ENCODE data around the gene IL17A. TPM values are rescaled to one million over a fixed set of nuclear protein-coding genes. Genes with fewer than 3 reads are reported as not detected.

Gene IL17A
- total RNA-seq, 1 experiment from 2014 or later = not detected

DNA sequence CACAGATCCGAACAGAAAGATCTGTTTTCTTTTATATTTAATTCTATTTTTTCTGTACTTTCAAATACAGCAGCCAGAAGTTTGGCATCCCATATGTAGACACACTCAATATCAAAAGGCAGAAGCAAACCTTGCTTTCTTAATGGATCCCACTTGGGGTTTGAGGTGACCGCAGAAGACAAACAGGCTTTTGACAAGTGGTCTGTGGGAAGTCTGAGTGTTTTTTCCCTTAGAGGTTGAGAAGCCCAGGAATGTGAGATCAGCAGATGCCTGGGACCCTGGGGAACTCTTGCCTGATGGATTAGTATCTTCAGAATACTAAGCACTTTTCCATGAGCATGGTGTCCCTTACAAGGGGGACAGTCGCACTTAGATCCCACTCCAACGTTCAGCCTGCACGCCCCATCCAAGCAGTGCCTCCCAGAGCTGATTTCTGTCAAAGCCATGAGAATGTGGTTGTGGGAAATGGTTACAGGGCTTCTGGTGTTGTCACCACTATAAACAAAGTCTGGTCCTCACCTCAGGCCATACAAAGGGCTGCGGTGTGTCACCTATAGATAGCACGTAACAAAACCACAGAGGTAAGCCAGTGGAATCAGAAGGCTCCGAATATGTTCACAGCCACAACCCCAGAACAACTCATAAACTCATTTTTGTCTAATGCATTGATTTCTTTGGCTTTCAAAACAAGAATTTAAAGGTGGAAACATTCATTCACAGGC, 45.4 kb downstream of the IL17A start:
- no peaks in the 10 kb centered on the region for H3K79me2 ChIP-seq (ENCODE audit: low read length)
- H3K36me3 ChIP-seq (ENCODE audit: low read depth, low read length) = no peaks in the 10 kb centered on the region
- ATAC-seq = no peak
- no peak overlapping the region for H3K4me2 ChIP-seq (ENCODE audit: low read length)
- H3K4me1 ChIP-seq (ENCODE audit: insufficient read depth, low read length) = peaks cover 6% of the 10 kb centered on the region; the same call in 1 of the 2 replicates
- TF ChIP-seq EZH2 (IDR thresholded peaks at IDR 0.05; ENCODE audit: low read length, unreplicated experiment) (no peak), EZH2phosphoT487 (IDR thresholded peaks at IDR 0.05; ENCODE audit: borderline replicate concordance, low read length) (no peak)
- TF ChIP-seq, protein P1, sequence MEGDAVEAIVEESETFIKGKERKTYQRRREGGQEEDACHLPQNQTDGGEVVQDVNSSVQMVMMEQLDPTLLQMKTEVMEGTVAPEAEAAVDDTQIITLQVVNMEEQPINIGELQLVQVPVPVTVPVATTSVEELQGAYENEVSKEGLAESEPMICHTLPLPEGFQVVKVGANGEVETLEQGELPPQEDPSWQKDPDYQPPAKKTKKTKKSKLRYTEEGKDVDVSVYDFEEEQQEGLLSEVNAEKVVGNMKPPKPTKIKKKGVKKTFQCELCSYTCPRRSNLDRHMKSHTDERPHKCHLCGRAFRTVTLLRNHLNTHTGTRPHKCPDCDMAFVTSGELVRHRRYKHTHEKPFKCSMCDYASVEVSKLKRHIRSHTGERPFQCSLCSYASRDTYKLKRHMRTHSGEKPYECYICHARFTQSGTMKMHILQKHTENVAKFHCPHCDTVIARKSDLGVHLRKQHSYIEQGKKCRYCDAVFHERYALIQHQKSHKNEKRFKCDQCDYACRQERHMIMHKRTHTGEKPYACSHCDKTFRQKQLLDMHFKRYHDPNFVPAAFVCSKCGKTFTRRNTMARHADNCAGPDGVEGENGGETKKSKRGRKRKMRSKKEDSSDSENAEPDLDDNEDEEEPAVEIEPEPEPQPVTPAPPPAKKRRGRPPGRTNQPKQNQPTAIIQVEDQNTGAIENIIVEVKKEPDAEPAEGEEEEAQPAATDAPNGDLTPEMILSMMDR (conservative IDR thresholded peaks at IDR 0.05; ENCODE audit: low read depth, low read length) = no peak
- H3K9me3 ChIP-seq (ENCODE audit: low read length) = no peaks in the 10 kb centered on the region
- DNase-seq = no peak
- H3K27me3 ChIP-seq (ENCODE audit: low read length) = no peaks in the 10 kb centered on the region
- BruUV-seq (replicated peaks) = no TSS peak
- no peak overlapping the region for H2AFZ ChIP-seq (ENCODE audit: low read length)
- no peak overlapping the region for H3K27ac ChIP-seq (ENCODE audit: low read length)
- no peaks in the 10 kb centered on the region for H3F3A ChIP-seq (ENCODE audit: low read length, unreplicated experiment)
- H3K9ac ChIP-seq (ENCODE audit: low read length) = no peak overlapping the region
- H4K20me1 ChIP-seq (ENCODE audit: low read length) = no peaks in the 10 kb centered on the region
- intact Hi-C loops (cut with micrococcal nuclease) = no loop called here
- ChIA-PET POLR2A (ENCODE audit: unreplicated experiment) (no interaction called here), CTCF (no interaction called here)
- no peaks in the 10 kb centered on the region for H3K9me2 ChIP-seq (replicated peaks; ENCODE audit: low read length)
- no peak overlapping the region for H3K4me3 ChIP-seq (ENCODE audit: low read length)

DNA sequence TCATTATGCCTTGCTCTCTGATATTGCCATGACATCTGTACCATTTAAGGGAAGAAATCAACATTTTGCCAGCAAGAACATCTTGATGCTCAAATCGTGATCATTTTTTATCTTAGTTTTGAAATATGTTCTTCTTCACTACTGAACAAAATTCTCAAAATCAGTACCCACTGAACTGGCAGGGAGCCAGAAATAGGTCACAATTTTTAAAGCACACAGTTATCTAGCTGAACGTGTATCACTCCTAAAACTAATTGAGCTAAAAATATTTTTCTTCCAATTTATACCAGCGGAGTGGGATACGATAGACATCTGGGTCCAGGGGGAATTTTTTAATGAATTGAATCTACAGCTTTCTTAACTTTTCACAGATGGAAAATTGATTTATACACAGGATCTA, 46.8 kb downstream of the IL17A start:
- ChIA-PET POLR2A (ENCODE audit: unreplicated experiment) (no interaction called here), CTCF (no interaction called here)
- Histone ChIP-seq H3F3A (ENCODE audit: low read length, unreplicated experiment) (no peaks in the 10 kb centered on the region), H3K9ac (ENCODE audit: low read length) (no peak overlapping the region), H3K36me3 (ENCODE audit: low read depth, low read length) (no peaks in the 10 kb centered on the region), H3K4me2 (ENCODE audit: low read length) (no peak overlapping the region), H3K9me3 (ENCODE audit: low read length) (no peaks in the 10 kb centered on the region), H3K4me1 (ENCODE audit: insufficient read depth, low read length) (peaks cover 6% of the 10 kb centered on the region; the same call in 1 of the 2 replicates), H3K79me2 (ENCODE audit: low read length) (no peaks in the 10 kb centered on the region), H3K9me2 (replicated peaks; ENCODE audit: low read length) (no peaks in the 10 kb centered on the region), H3K27ac (ENCODE audit: low read length) (no peak overlapping the region), H4K20me1 (ENCODE audit: low read length) (no peaks in the 10 kb centered on the region), H3K4me3 (ENCODE audit: low read length) (no peak overlapping the region), H3K27me3 (ENCODE audit: low read length) (peaks cover 7% of the 10 kb centered on the region; the same call in 1 of the 2 replicates), H2AFZ (ENCODE audit: low read length) (no peak overlapping the region)
- intact Hi-C loops (cut with micrococcal nuclease) = no loop called here
- TF ChIP-seq, protein P1 (conservative IDR thresholded peaks at IDR 0.05; ENCODE audit: low read depth, low read length) = no peak
- TF ChIP-seq EZH2phosphoT487 (IDR thresholded peaks at IDR 0.05; ENCODE audit: borderline replicate concordance, low read length) (no peak), EZH2 (IDR thresholded peaks at IDR 0.05; ENCODE audit: low read length, unreplicated experiment) (no peak)
- ATAC-seq (no peak), DNase-seq (no peak)
- BruUV-seq (replicated peaks) = no TSS peak

All from PC-3 (cell line).